ENCODE results near the gene GRIK5.

Gene GRIK5

GRCh38 chr19:42065511-42065910 is 4.5 kb downstream of the GRIK5 start:
- no peaks in the 10 kb centered on the region for H3K9me3 ChIP-seq (ENCODE audit: control insufficient read depth, insufficient read depth, low read length)
- H3K4me2 ChIP-seq (ENCODE audit: low read length): no peak overlapping the region
- H4K20me1 ChIP-seq (ENCODE audit: control insufficient read depth, insufficient read depth, low read depth, low read length): no peaks in the 10 kb centered on the region
- H3K4me1 ChIP-seq (ENCODE audit: control insufficient read depth, low read length): peaks cover 15% of the 10 kb centered on the region
- no peak overlapping the region for H3K4me3 ChIP-seq (ENCODE audit: low read length)
- H3K27me3 ChIP-seq (ENCODE audit: control insufficient read depth, low read length): peaks cover 29% of the 10 kb centered on the region
- TF ChIP-seq CTCF (IDR thresholded peaks at IDR 0.05; ENCODE audit: low read depth, low read length, poor library complexity, severe bottlenecking) (no peak), EZH2phosphoT487 (IDR thresholded peaks at IDR 0.05; ENCODE audit: borderline replicate concordance, low read length) (no peak)
- H3K27ac ChIP-seq (ENCODE audit: low read depth, low read length): no peak overlapping the region
- no peaks in the 10 kb centered on the region for H3K79me2 ChIP-seq (ENCODE audit: control insufficient read depth, low read length)
- no peaks in the 10 kb centered on the region for H3F3A ChIP-seq (ENCODE audit: control insufficient read depth, insufficient read depth)
- no peaks in the 10 kb centered on the region for H3K9me2 ChIP-seq (replicated peaks; ENCODE audit: control insufficient read depth, low read length)
- no peaks in the 10 kb centered on the region for H3K36me3 ChIP-seq (ENCODE audit: control insufficient read depth, low read length)

GRCh38 chr19:42065051-42065450 is 5.0 kb downstream of the GRIK5 start:
- Histone ChIP-seq H3F3A (ENCODE audit: control insufficient read depth, insufficient read depth) (no peaks in the 10 kb centered on the region), H3K9me3 (ENCODE audit: control insufficient read depth, insufficient read depth, low read length) (no peaks in the 10 kb centered on the region), H4K20me1 (ENCODE audit: control insufficient read depth, insufficient read depth, low read depth, low read length) (no peaks in the 10 kb centered on the region), H3K9me2 (replicated peaks; ENCODE audit: control insufficient read depth, low read length) (no peaks in the 10 kb centered on the region), H3K79me2 (ENCODE audit: control insufficient read depth, low read length) (no peaks in the 10 kb centered on the region), H3K4me3 (ENCODE audit: low read length) (no peak overlapping the region), H3K36me3 (ENCODE audit: control insufficient read depth, low read length) (no peaks in the 10 kb centered on the region), H3K27me3 (ENCODE audit: control insufficient read depth, low read length) (peaks cover 29% of the 10 kb centered on the region), H3K27ac (ENCODE audit: low read depth, low read length) (no peak overlapping the region), H3K4me2 (ENCODE audit: low read length) (no peak overlapping the region), H3K4me1 (ENCODE audit: control insufficient read depth, low read length) (peaks cover 15% of the 10 kb centered on the region)
- TF ChIP-seq EZH2phosphoT487 (IDR thresholded peaks at IDR 0.05; ENCODE audit: borderline replicate concordance, low read length): no peak
- no peak for TF ChIP-seq CTCF (IDR thresholded peaks at IDR 0.05; ENCODE audit: low read depth, low read length, poor library complexity, severe bottlenecking)

- Histone ChIP-seq H4K20me1 (ENCODE audit: control insufficient read depth, insufficient read depth, low read depth, low read length) (no peaks in the 10 kb centered on the region), H3K4me3 (ENCODE audit: low read length) (no peak overlapping the region), H3K36me3 (ENCODE audit: control insufficient read depth, low read length) (no peaks in the 10 kb centered on the region), H3F3A (ENCODE audit: control insufficient read depth, insufficient read depth) (no peaks in the 10 kb centered on the region), H3K4me1 (ENCODE audit: control insufficient read depth, low read length) (peaks cover 12% of the 10 kb centered on the region), H3K27ac (ENCODE audit: low read depth, low read length) (no peak overlapping the region), H3K9me3 (ENCODE audit: control insufficient read depth, insufficient read depth, low read length) (no peaks in the 10 kb centered on the region), H3K79me2 (ENCODE audit: control insufficient read depth, low read length) (no peaks in the 10 kb centered on the region), H3K27me3 (ENCODE audit: control insufficient read depth, low read length) (peaks cover 26% of the 10 kb centered on the region), H3K9me2 (replicated peaks; ENCODE audit: control insufficient read depth, low read length) (no peaks in the 10 kb centered on the region), H3K4me2 (ENCODE audit: low read length) (no peak overlapping the region)
- TF ChIP-seq CTCF (IDR thresholded peaks at IDR 0.05; ENCODE audit: low read depth, low read length, poor library complexity, severe bottlenecking) (no peak), EZH2phosphoT487 (IDR thresholded peaks at IDR 0.05; ENCODE audit: borderline replicate concordance, low read length) (no peak)
Observed at GRCh38 chr19:42064432-42064831, 5.6 kb downstream of the GRIK5 start.

GRCh38 chr19:42062381-42062780 is 7.6 kb downstream of the GRIK5 start:
- no peaks in the 10 kb centered on the region for H3K36me3 ChIP-seq (ENCODE audit: control insufficient read depth, low read length)
- TF ChIP-seq EZH2phosphoT487 (IDR thresholded peaks at IDR 0.05; ENCODE audit: borderline replicate concordance, low read length) (no peak), CTCF (IDR thresholded peaks at IDR 0.05; ENCODE audit: low read depth, low read length, poor library complexity, severe bottlenecking) (no peak)

More at GRCh38 chr19:42062381-42062780, 7.6 kb downstream of the GRIK5 start:
- Histone ChIP-seq H4K20me1 (ENCODE audit: control insufficient read depth, insufficient read depth, low read depth, low read length) (no peaks in the 10 kb centered on the region), H3K4me1 (ENCODE audit: control insufficient read depth, low read length) (no peaks in the 10 kb centered on the region), H3F3A (ENCODE audit: control insufficient read depth, insufficient read depth) (no peaks in the 10 kb centered on the region), H3K4me2 (ENCODE audit: low read length) (no peak overlapping the region), H3K27ac (ENCODE audit: low read depth, low read length) (no peak overlapping the region), H3K9me2 (replicated peaks; ENCODE audit: control insufficient read depth, low read length) (no peaks in the 10 kb centered on the region), H3K79me2 (ENCODE audit: control insufficient read depth, low read length) (no peaks in the 10 kb centered on the region), H3K4me3 (ENCODE audit: low read length) (no peak overlapping the region), H3K27me3 (ENCODE audit: control insufficient read depth, low read length) (peaks cover 6% of the 10 kb centered on the region), H3K9me3 (ENCODE audit: control insufficient read depth, insufficient read depth, low read length) (no peaks in the 10 kb centered on the region)

Data from DOHH2 (cell line).